PFSK-1 (cell line): Measurements from ENCODE around the gene EPO.

Experiments used
- FOXP2 ChIP-seq: optimal IDR thresholded peaks from 2 replicates; pipeline ENCODE3; 2011; ENCODE audit warnings: borderline replicate concordance, control low read depth, inconsistent platforms; ENCODE audit not compliant: insufficient read depth; ENCODE audit errors: extremely low read length, extremely low read depth
- POLR2AphosphoS5 ChIP-seq: IDR thresholded peaks from 2 replicates; pipeline ENCODE4 v1.6.1; 2012; ENCODE audit warnings: low read depth, mild to moderate bottlenecking, control low read depth, low read length, moderate library complexity
- REST ChIP-seq, 2 experiments: IDR thresholded peaks; 2 replicates each; pipeline versions ENCODE4 v1.6.1 to v1.8.0; 2011 to 2012; ENCODE audit warnings: low read depth in 2 of 2, low read length in 2 of 2, control low read depth in 1 of 2, inconsistent platforms in 1 of 2, mild to moderate bottlenecking in 1 of 2, moderate library complexity in 1 of 2; ENCODE audit not compliant: insufficient read depth in 1 of 2
- SIN3A ChIP-seq: IDR thresholded peaks from 2 replicates; pipeline ENCODE4 v1.6.1; 2012; ENCODE audit warnings: mild to moderate bottlenecking, low read length, moderate library complexity, borderline replicate concordance; ENCODE audit not compliant: insufficient read depth
- TAF1 ChIP-seq: IDR thresholded peaks from 2 replicates; pipeline ENCODE4 v1.6.1; 2012; ENCODE audit warnings: low read length, control low read depth, borderline replicate concordance; ENCODE audit not compliant: insufficient read depth

- no peak for TF ChIP-seq POLR2AphosphoS5
- no peak for TF ChIP-seq REST (IDR thresholded peaks at IDR 0.05; ENCODE audit: insufficient read depth in 1 of 2, low read depth in 2 of 2, low read length in 2 of 2)
- TF ChIP-seq TAF1: no peak
- TF ChIP-seq SIN3A: no peak
- no peak for TF ChIP-seq FOXP2
These were observed 30.8 kb upstream of the EPO start for GRCh38 chr7:100689230-100690135.
